GM19193 (cell line): ENCODE data around the gene SLC25A1.

Experiments used
- POLR2A ChIP-seq: IDR thresholded peaks from 4 replicates; pipeline ENCODE4 v1.6.1; 2011; ENCODE audit not compliant: insufficient read depth, insufficient read length; ENCODE audit errors: extremely low read depth

SLC25A1 gene

GRCh38 chr22:19213001-19213400 is 34.5 kb upstream of the SLC25A1 start:
- no peak for TF ChIP-seq POLR2A

- TF ChIP-seq POLR2A = no peak
Observed at GRCh38 chr22:19212302-19212870, 33.9 kb upstream of the SLC25A1 start.

GRCh38 chr22:19210188-19210587 is 31.7 kb upstream of the SLC25A1 start:
- TF ChIP-seq POLR2A = no peak

GRCh38 chr22:19208287-19208847 is 29.8 kb upstream of the SLC25A1 start:
- no peak for TF ChIP-seq POLR2A

GRCh38 chr22:19207884-19208283 is 29.3 kb upstream of the SLC25A1 start:
- no peak for TF ChIP-seq POLR2A

GRCh38 chr22:19207401-19207808 is 28.9 kb upstream of the SLC25A1 start:
- no peak for TF ChIP-seq POLR2A

GRCh38 chr22:19206287-19206686 is 27.8 kb upstream of the SLC25A1 start:
- no peak for TF ChIP-seq POLR2A

- TF ChIP-seq POLR2A = no peak
Observed at GRCh38 chr22:19204640-19205039, 26.1 kb upstream of the SLC25A1 start.

- TF ChIP-seq POLR2A = no peak
Observed at GRCh38 chr22:19203834-19204233, 25.3 kb upstream of the SLC25A1 start.

- no peak for TF ChIP-seq POLR2A
Observed at GRCh38 chr22:19201869-19202798, 23.6 kb upstream of the SLC25A1 start.

GRCh38 chr22:19201130-19201868 is 22.8 kb upstream of the SLC25A1 start:
- TF ChIP-seq POLR2A = no peak

GRCh38 chr22:19199479-19199878 is 20.9 kb upstream of the SLC25A1 start:
- TF ChIP-seq POLR2A = no peak

- no peak for TF ChIP-seq POLR2A
Observed at GRCh38 chr22:19197997-19198865, 19.7 kb upstream of the SLC25A1 start.
